ENCODE results near the gene SYNC.

DNA sequence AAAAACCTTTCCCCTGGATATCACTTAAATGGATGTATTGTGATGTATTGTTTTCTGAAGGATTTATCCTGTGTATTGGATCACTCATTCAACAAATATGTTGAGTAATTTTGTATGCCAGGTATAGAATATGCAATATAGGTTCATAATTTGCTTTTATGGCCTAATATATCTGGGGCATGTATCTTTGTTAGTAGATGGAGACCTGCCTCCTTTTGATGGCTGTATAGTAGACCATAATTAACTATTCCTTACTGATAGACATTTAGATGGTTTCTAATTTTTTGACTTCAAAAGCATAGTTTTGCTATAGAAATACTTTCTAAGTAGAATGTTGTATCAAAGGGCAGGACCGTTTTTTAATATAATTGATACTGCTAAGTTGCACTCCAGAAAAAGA lies 43.0 kb downstream of the SYNC start:
- TF ChIP-seq, protein P1, sequence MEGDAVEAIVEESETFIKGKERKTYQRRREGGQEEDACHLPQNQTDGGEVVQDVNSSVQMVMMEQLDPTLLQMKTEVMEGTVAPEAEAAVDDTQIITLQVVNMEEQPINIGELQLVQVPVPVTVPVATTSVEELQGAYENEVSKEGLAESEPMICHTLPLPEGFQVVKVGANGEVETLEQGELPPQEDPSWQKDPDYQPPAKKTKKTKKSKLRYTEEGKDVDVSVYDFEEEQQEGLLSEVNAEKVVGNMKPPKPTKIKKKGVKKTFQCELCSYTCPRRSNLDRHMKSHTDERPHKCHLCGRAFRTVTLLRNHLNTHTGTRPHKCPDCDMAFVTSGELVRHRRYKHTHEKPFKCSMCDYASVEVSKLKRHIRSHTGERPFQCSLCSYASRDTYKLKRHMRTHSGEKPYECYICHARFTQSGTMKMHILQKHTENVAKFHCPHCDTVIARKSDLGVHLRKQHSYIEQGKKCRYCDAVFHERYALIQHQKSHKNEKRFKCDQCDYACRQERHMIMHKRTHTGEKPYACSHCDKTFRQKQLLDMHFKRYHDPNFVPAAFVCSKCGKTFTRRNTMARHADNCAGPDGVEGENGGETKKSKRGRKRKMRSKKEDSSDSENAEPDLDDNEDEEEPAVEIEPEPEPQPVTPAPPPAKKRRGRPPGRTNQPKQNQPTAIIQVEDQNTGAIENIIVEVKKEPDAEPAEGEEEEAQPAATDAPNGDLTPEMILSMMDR (IDR thresholded peaks at IDR 0.05) = no peak
- TF ChIP-seq EP300 (IDR thresholded peaks at IDR 0.05) = no peak
- TF ChIP-seq POLR2A (IDR thresholded peaks at IDR 0.05) = no peak
